ENCODE data around the gene SLC9C2.

Gene SLC9C2

DNA sequence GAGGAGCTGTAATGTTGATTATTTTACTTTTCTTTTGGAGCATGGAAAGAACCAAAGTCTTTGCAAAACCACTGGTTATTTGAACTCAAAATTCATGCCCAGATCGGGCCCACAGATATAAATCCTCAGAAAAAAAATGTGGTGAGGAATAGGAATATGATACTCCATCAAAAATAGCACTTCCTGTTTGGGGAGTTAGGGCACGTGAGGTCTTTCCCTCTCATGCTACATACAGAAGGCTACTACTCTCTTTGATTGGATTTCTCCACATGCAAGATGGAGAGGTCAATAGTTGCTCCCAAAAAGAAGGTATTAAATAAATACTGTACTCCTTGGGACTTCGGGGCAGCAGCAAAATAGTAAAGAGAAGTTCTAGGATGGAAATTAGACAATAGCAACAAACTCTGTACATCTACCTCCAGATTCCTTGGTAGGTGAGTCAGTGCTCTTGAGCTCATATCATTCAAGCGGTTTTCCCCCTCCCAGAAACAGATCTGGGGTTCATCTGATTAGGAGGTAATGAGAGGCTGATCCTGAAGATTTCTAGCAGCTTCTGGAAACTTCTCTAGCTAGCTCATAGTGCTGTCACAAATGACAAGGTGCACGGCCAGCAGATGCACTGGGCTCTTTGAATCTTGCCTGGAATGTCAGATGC, 47.1 kb downstream of the SLC9C2 start:
- H3K4me3 ChIP-seq (ENCODE audit: low read depth, low read length), result no peak overlapping the region
- TF ChIP-seq, protein P1, sequence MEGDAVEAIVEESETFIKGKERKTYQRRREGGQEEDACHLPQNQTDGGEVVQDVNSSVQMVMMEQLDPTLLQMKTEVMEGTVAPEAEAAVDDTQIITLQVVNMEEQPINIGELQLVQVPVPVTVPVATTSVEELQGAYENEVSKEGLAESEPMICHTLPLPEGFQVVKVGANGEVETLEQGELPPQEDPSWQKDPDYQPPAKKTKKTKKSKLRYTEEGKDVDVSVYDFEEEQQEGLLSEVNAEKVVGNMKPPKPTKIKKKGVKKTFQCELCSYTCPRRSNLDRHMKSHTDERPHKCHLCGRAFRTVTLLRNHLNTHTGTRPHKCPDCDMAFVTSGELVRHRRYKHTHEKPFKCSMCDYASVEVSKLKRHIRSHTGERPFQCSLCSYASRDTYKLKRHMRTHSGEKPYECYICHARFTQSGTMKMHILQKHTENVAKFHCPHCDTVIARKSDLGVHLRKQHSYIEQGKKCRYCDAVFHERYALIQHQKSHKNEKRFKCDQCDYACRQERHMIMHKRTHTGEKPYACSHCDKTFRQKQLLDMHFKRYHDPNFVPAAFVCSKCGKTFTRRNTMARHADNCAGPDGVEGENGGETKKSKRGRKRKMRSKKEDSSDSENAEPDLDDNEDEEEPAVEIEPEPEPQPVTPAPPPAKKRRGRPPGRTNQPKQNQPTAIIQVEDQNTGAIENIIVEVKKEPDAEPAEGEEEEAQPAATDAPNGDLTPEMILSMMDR (IDR thresholded peaks at IDR 0.05; ENCODE audit: borderline replicate concordance, insufficient read depth, low read depth, low read length), result no peak

DNA sequence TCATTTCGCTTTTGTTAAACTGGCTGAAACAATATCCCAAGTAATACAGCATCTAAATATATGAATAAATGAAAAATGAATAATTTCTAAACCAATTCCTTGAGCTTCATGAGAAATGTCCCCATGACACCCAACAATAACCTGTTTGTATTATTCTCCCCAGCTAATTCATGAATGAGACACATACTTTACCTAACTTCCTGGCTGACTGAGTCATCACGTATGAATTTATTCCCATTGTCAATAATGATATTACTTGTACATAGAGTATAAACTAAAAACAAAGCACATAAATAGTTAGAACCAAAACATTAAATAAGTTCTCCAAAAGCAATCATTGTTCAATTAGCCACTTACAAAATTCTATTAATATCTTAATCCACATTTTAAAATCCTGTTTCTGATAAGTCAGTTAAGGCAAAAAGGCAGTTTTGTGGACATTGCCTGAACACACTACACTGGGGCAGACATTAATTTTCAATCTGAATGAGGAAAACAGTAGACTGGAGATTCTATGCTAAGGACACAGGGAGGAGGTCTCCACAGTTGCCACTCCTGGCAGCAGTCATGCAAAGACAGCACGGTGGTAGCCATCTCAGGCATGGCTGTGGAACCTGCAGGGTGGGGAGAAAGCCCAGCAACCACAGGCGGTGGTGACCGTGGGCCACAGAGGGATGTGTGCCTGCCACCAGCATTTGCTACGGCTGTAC, 48.2 kb downstream of the SLC9C2 start:
- no peak overlapping the region for H3K4me3 ChIP-seq (ENCODE audit: low read depth, low read length)
- TF ChIP-seq, protein P1 (IDR thresholded peaks at IDR 0.05; ENCODE audit: borderline replicate concordance, insufficient read depth, low read depth, low read length), result no peak

DNA sequence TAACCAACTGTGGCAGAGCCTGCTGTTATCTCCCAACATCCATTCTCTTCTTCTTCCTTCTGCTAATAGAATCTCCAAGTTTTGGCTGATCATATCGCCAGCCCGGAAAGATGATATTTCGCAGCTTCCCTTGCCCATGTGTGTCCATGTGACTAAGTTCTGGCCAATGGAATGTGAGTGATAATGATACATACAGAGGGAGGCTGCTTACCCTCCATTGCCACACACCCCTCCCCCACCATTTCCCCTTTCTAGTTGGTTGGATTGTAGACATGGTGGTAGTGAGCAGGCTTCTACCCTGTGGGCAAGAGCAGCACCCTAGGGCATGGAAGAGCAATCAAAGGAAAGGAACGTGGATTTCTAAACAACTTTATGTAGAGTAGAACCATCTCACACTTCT, 48.8 kb downstream of the SLC9C2 start:
- H3K4me3 ChIP-seq (ENCODE audit: low read depth, low read length), result no peak overlapping the region
- TF ChIP-seq, protein P1 (IDR thresholded peaks at IDR 0.05; ENCODE audit: borderline replicate concordance, insufficient read depth, low read depth, low read length), result no peak

DNA sequence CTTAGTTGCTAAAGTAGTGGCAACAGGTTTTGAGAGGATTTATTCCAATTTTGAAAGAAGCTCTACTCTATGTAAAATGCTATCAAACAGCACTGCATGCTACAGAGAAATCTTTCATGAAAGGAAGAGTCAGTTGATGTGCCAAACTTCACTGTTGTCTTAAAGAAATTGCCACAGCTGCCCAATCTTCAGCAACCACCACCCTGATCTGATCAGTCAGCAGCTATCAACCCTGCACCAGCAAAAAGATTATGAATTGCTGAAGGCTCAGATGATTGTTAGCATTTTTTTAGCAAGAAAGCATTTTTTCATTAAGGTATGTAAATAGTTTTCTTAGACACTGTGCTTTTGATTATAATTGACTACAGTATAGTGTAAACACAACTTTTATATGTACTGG, 49.6 kb downstream of the SLC9C2 start:
- TF ChIP-seq, protein P1 (IDR thresholded peaks at IDR 0.05; ENCODE audit: borderline replicate concordance, insufficient read depth, low read depth, low read length), result no peak
- H3K4me3 ChIP-seq (ENCODE audit: low read depth, low read length), result no peak overlapping the region

DNA sequence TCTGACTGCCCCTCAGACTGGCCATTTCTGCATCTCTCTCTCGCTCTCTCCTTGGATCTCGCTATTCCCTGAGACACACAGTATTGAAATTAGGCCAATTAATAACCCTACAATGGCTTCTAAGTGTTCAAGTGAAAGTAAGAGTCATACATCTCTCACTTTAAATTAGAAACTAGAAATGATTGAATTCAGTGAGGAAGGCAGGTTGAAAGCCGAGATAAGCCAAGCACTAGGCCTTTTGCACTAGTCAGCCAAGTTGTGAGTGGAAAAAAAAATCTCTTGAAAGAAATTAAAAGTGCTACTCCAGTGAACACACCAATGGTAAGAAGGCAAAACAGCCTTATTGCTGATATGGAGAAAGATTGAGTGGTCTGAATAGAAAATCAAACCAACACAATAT, 51.2 kb downstream of the SLC9C2 start:
- TF ChIP-seq, protein P1 (IDR thresholded peaks at IDR 0.05; ENCODE audit: borderline replicate concordance, insufficient read depth, low read depth, low read length), result no peak

DNA sequence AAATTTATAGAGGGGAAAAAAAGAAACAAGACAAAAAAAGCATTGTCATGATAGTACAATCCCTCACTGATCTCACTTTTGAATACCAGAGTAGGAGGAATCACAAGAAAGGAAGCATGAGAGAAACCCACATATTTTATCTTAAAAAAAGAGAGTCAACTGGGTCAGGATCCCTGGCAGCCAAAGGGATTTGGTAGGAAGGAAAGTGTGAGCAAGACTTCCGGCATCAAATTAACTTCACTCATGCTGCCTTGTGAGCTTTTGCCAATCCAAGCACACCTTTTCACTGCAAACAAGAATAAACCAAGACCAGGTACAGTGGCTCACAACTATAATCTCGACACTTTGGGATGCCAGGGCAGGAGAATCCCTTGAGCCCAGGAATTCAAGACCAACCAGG, 53.1 kb downstream of the SLC9C2 start:
- no peak overlapping the region for H3K4me3 ChIP-seq (ENCODE audit: low read depth, low read length)
- TF ChIP-seq, protein P1 (IDR thresholded peaks at IDR 0.05; ENCODE audit: borderline replicate concordance, insufficient read depth, low read depth, low read length), result no peak

More for the DNA sequence above, 51.2 kb downstream of the SLC9C2 start:
- H3K4me3 ChIP-seq (ENCODE audit: low read depth, low read length), result no peak overlapping the region

DNA sequence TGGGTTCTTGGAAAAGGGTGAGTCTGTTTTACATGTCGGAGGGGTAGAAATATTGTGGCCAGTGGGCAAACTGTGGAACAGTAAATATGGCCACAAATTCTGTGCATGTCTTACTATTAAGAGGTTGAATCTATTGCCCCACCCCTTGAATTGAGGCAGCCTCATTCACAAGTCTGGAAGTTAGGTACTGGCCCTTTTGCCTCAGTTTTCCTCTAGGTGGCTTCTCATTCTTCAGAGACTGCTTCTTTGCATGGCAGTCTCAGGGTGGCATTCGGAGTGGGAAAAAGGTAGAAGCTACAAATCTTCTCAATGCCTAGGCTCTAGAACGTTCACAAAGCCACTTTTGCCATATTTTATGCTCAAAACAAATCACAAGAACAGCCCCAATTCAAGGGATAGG, 57.2 kb downstream of the SLC9C2 start:
- TF ChIP-seq, protein P1 (IDR thresholded peaks at IDR 0.05; ENCODE audit: borderline replicate concordance, insufficient read depth, low read depth, low read length), result no peak
- H3K4me3 ChIP-seq (ENCODE audit: low read depth, low read length), result no peak overlapping the region

Data from GM12875 (cell line).